Ecto neural progenitor cell (in vitro differentiated cells): ENCODE results near the gene RELT.

Experiments used
- DNase-seq: peaks from one replicate; pipeline ENCODE4 v3.0.0-alpha.2; 2018; ENCODE audit warnings: low spot score

Gene RELT

DNA sequence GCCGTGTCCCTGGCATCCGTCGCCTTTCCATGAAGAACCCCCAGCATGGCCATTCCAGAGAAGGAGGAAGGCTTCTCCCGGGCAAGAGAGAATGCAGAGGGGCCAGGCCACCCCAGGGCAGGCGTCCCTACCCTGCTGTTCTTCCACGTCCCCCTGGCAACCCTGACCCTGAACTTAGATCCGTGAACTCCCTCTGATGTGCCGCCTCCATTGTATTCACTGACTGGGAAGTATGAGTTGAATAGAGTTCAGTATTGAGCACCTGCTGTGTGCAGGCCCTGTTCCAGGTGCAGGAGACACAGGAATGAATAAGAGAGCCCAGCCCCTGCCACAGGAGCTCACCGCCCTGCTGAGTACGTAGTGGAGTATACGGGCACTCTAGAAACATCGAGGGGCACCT is 29.1 kb upstream of the RELT start:
- no peak for DNase-seq

DNA sequence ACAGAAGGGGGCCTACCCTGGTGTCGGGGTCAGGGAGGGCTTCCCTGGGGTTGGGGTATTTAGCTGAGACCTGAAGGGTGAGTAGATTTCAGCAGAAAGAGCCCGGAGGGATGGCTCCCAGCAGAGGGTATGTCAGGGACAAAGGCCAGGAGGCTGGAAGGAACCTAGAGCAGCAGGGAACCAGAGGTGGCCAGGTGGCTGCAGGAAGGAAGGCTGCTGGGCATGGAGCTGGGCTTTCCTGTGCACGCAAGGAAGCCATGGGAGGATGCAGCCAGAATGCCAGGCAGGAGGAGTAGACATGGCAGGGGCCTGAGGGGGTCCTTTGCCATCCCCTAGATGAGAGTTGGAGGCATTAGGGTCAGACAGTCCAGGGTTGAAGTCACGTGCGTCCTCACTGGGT is 27.4 kb upstream of the RELT start:
- DNase-seq, result no peak

DNA sequence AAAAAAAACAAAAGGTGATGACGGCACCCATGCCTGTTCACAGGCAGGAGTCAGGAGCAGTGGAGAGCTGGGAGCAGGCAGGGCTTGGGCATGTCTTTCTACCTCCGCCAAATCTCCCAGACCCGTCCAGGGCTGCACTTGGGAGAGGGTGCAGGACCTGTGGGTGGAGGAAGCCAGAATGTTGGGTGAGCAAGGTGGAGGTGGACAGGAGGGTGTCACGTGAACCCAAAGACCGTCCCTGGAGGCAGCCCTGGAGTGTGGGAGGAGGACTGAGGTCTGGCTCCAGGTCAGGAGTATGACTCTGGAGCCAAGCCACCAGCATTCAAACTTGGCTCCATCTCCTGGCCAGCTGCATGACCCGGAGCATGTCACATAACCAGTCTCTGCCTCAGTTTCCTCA is 26.6 kb upstream of the RELT start:
- DNase-seq, result no peak

DNA sequence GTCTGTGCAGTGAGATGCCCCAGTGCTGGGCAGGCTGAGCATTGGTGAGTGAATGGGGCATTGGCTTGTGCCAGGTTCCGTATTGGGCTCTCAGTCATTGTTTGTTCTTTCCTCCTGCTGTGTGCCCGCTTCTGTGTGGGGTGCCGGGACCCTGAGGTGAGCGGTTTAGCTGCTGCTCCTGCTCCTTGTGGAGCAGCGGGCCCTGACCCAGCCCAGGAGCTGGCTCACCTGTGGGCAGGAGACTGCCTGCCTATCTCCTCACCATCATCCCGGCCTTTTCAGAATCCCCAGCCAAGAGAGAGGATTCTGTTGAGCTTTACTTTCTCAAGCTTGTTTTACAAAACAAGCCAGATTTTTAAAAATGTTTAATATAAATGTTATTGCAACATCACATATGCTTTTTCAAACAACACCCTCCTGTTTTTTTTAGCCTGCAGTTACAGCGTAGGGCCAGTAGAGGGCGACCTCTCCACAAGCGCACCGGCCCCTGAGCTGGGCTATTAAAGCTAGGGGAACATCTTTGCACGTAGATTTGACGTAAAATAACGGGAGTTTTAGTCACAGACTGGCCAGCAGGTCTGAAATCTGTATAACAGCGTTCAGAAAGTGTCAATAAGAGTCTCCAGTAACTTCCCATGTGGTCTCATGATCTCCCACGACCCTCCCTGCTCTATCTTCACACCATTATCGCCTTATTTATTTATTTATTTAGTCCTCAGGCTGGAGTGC is 25.1 kb upstream of the RELT start:
- no peak for DNase-seq

DNA sequence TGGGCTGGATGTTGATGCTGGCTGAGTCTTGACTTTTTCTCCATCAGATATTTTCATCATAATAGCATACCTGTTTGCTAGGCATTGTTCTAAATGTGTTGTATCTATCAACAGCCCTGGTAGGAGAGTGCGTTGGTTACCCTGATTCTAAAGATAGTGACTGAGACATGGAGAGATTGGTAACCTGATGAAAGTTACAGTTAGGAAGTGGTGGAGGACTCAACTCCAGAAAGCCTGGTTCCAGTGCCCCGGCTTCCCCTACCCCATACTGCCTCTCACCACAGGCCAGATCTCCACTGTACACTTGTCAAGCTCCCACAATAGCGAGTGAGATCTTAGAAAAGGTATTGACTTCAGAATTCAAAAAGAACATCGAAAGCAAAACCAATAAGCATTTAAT is 22.8 kb upstream of the RELT start:
- DNase-seq, result no peak

DNA sequence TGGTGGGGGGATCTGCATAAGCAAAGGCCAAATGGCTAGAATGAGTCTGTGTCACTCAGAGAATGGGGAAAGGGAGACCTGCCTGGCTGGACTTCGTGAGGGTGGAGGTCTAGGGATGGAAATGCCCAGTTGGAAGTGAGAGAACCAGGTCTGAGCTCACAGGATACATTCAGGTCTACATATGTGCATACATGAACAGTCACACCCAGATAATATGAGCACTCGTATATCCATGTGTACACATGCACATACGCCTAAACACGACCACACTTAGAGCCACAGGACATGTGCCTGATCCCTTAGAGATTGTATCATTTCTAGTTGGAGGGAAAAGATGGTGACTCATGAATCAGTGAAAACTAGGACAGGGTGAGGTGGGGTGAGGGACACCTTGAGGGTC is 21.1 kb upstream of the RELT start:
- DNase-seq, result no peak

DNA sequence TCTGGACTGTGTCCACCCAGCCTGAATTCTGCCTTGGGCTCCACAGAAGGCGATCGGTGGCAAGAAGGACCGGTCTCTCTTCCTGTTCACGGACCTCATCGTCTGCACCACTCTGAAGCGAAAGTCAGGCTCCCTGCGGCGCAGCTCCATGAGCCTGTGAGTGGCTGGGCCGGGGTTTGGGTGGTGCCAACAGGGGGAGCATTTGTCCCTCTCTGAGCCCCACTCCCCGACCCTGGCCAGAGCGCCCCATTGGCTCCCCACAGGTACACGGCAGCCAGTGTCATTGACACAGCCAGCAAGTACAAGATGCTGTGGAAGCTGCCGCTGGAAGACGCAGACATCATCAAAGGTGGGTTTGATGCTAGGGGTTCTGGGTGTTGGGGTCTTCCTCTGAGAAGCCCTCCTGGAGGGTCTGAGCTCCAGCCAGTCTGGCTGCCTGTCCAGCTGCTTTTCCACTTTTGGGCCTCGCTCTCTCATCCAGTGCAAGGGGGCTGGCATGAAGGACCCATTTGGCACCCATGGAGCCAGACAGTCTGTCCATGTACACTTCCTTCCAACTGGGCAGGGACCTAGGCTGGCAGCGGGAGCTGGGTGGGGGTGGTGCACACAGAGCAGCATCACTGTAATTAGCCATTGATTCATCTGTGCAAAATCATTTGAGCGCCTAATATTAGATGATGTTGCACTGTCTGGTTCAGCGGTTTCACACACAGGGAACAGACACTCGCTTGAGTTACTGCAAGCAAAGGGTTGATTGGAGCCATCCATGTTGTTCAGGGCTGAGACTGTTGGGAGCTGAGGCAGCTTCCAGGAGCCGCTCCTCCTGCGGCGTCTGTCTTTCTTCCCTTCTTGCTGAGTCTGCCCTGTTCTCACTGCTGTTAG is 19.0 kb upstream of the RELT start:
- DNase-seq, result no peak

DNA sequence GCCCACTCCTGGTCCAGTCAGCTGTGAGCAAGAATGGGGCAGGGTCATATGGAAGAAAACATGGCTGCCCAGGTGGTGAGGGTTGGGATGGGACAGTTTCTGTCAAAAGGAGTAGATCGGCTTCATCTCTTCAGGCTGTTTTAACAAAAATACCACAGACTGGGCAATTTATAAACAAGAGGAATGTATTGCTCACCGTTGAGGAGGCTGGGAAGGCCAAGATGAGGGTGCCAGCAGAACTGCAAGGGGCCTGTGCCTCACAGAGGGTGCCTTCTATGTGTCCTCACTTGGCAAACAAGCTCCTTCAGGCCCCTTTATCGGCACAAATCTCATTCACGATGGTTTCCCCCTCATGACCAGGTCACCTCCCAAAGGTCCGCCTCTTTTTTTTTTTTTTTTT is 18.1 kb upstream of the RELT start:
- no peak for DNase-seq

DNA sequence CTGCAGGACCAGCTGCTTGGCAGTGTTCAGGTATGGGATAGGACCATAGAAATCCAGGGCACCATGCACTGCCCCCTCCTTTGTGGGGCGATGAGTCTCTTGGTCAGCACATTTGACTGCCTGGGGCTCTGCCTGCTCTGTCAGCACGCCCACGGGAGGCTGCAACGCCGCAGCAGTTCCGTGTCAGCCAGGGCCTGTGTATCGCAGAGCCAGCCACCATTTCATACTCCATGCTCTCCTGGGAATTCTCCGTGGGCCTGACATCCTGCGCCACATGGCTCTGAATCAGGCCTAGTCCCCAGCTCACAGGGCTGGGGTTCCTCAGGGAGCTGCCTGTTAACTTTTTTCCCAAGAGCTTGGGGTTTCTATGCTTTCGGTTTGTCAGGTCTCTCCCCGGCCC is 16.9 kb upstream of the RELT start:
- no peak for DNase-seq

DNA sequence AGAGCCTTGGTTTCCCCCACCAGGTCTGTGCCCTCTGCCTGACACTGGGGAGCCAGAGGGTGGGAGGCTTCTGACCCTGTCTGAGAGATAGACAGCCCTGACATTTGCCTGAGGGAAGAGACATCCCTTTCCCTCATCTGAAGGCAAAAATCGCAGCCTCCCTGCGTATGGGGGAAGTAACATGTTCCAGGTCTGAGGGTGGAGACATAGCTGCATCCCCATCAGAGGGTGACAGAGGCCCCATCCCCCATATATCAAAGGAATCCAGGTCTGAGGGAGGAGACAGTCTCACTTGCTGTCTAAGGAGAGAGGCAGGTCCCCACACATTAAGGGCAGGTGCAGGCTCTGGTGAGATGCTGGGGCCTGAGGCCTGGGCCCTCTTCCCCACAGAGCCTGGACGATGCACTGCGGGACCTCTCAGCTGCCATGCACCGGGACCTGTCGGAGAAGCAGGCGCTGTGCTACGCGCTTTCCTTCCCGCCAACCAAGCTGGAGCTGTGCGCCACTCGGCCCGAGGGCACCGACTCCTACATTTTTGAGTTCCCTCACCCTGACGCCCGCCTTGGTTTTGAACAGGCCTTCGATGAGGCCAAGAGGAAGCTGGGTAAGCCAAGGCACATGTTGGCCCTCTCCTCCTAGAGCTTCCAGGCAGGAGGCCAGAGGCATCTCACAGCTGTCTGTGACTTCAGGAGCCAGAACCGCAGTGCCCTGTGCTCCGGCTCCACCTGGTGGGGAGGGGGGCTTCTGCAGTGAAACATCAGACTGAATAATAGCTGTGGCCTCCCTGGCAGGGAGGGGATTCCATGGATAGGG is 16.1 kb upstream of the RELT start:
- peak; percentile 65 for DNase-seq

DNA sequence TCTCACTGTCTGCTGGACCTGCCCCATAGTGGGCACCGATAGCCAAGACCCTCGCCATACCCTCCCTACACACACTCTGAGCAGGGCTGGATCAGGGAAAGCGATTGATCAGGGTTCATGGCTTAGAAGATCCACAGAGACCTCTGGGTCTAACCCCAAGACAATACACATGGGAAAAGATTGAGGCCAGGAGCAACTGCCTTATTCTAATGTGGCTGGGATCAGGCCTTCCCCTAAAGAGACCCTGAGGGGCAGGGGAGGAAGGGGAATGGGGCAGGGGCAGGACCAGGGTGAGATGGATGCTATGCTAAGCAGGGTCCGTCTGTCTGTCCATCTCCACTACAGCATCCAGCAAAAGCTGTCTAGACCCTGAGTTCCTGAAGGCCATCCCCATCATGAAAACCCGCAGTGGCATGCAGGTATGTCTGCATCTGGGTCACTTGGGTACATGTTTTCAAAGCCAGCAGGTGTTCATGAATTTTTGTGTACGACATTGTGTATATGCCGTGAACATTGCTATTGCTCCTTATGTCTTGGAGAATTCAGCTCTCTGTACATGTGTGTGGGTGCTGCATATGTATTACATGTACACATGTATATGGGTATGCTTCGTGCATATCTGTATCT is 15.3 kb upstream of the RELT start:
- DNase-seq, result no peak

DNA sequence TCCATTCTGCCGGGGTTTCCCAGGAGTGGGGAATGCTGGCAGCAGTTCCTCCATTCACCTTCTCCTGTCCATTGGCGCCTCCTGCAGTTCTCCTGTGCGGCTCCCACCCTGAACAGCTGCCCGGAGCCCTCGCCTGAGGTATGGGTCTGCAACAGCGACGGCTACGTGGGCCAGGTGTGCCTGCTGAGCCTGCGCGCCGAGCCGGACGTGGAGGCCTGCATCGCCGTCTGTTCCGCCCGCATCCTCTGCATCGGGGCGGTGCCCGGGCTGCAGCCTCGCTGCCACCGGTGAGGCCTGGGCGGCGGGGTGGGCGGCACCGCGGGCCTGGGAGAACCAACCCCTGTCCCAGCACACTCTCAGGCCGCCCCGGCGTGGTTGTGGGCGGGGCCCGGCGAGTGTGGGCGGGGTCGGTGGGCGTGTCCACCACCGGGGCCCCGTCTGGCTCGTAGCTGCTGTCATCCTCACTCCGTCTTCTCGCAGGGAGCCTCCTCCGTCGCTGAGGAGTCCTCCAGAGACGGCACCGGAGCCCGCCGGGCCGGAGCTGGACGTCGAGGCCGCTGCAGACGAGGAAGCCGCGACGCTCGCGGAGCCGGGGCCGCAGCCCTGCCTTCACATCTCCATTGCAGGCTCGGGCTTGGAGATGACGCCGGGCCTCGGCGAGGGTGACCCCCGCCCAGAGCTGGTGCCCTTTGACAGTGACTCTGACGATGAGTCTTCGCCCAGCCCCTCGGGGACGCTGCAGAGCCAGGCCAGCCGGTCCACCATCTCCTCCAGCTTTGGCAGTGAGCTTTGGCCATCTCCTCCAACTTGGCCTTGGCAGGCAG is 14.0 kb upstream of the RELT start:
- DNase-seq, result peak; percentile 94

DNA sequence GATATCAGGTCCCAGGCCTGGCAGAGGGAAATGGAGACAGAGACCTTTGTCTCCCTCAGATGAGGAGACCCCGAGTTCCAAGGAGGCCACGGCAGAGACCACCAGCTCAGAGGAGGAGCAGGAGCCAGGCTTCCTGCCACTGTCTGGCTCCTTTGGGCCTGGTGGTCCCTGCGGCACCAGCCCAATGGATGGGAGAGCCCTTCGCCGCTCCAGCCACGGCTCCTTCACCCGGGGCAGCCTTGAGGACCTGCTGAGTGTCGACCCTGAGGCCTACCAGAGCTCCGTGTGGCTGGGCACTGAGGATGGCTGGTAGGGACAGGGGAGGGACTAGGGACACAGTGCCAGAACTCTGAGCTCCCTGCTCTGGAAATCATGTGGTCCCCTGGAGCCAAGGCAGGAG is 13.1 kb upstream of the RELT start:
- DNase-seq, result no peak

DNA sequence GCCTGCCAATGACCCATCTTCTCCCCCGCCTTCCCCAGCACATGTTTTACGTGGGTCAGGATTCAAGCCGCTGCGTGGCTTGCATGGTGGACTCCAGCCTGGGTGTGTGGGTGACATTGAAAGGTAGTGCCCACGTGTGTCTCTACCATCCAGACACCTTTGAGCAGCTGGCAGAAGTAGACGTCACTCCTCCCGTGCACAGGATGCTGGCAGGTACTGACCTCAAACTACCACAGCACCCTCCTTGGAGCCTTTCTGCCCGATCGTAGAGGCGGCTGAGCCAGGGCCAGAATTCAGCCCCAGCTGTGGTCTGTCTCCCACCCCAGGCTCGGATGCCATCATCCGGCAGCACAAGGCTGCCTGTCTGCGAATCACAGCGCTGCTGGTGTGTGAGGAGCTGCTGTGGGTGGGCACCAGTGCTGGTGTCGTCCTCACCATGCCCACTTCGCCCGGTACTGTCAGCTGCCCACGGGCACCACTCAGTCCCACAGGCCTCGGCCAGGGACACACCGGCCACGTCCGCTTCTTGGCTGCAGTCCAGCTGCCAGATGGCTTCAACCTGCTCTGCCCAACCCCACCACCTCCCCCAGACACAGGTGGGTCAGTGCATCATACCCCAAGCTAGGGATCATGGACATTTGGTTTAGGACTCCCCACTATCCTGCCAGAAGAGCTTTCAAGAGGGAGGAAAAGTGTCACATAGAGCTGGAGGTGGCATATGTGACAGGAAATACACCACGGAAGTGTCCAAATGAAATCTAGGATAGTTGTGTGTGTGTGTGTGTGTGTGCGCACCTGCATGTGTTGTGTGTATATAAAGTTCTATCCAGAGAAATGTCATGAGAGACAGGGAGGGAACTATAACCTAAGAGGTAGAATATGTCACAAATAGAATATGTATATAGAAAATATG is 10.6 kb upstream of the RELT start:
- DNase-seq, result no peak

DNA sequence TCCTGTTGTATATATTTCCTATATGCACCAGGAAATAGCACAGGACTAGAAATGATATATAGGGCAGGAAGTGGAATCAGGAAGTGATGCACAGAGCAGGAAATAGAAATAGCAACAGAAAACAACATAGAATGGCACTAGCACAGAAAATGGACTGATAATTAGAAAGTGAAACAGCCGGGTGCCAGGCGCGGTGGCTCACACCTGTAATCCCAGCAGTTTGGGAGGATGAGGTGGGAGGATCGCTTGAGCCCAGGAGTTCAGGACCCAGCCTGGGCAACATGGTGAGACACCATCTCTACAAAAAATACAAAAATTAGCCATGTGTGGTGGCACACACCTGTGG is 10.0 kb upstream of the RELT start:
- DNase-seq, result no peak

DNA sequence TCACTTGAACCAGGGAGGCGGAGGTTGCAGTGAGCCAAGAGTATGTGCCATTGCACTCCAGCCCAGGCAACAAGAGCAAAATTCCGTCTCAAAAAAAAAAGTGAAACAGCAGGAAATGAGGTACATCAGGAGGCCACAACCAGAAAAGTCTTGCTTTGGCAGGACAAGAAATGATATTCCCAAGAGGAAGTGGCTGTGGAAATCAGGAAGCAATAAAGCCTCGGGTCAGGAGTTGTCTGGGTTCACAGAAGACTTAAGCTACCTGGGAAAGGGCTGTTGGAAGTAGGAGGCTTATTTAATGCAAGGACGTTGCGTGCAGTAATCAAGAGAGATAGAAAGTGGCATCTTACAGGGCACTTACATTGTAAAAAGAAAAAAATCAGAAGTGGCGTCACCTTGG is 9.2 kb upstream of the RELT start:
- no peak for DNase-seq

DNA sequence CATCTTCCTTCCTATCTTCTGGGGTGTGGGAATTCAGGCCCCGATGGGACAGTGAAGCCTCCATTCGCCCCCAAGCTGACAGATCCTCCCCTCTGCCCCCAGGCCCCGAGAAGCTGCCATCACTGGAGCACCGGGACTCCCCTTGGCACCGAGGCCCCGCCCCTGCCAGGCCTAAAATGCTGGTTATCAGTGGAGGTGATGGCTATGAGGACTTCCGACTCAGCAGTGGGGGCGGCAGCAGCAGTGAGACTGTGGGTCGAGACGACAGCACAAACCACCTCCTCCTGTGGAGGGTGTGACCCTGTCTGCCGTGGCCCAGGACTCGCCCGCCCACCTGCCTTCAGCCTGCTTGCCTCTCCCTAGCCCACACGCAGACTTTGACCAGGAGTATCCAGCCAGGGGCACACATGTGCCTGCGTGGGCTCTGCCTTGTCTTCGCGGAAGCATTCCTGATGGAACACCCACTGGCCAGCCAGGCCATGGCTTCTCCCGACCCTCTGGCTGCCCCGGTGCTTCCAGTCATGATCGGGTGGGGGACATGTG is 8.6 kb upstream of the RELT start:
- DNase-seq, result no peak

DNA sequence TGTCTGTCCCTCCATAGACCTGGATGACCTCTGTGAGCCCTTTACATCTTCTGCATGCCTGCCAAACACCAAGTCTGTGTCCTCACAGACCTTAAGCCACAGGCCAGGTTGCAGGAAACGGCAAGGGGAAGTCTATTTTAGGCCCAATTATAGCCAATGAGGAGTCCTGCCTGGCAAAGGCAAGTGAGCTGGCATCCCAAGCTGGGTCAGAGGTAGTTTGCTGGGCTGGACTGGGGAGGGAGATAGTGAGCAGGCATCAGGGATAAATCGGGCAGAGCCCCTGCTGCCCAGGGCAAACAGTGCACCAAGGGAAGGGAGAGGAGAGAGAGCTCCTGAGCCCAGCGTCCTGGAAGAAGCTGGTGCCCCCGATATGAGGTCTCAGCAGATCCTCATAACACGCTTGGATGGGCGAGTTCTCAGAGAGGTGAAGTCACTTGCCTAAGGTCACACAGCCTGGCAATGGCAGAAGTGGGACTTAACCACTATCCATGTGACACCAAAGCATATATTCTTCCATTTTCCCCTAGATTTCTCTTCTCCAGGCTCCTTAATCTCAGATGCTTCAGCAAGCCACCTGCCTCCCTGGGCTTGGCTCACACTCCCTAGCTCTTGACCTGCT is 3.7 kb upstream of the RELT start:
- DNase-seq, result no peak

DNA sequence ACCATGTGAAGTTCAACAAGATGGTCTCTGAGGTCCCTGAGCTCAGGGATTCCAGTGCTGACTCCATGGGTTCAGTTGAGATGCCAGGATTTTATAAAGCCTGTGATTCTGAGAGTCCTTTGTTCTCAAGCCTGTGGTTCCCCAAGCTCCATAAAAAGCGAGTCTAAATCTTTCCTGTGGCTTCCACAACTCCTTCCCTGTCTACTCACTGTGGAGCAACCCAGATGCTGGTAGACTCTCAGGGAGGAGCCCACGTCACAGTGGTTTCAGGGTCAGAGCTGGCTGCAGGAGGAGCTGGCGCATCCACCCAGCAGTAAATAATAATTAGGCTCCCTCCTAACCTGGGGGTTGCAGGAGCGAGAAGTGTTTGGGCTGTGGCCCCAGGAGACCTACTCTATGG is 2.0 kb upstream of the RELT start:
- DNase-seq, result no peak

DNA sequence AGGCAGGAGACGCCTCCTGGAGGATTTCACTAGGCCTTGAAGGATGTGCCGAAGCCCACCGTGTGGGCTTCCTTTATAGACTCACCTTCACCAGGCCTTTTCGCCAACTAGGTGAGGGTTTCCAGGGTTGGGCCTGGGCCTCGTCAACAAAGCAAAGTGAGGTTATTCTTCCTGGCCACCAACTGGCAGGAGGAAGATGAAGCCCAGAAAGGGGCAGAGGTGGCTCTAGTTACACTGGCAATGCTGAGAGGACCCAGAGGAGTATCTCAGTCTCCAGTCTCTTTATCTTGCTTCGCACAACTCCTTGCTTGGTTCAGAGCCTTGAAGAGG is 404 bp upstream of the RELT start:
- DNase-seq, result no peak
